Sigmoid colon (tissue), 4 donors: ENCODE measurements around the gene PEX10.

ENCODE experiments used
- POLR2A ChIP-seq, 2 donors: fragments of 450-650 bp; IDR thresholded peaks; one replicate each; pipeline ENCODE4 v1.6.1; 2016; ENCODE audit warnings: antibody characterized with exemption in 2 of 2, mild to moderate bottlenecking in 2 of 2, moderate library complexity in 2 of 2
- POLR2AphosphoS5 ChIP-seq, 4 donors: sonication (generic); formaldehyde crosslinking; IDR thresholded peaks; one replicate each; pipeline ENCODE4 v1.6.1; 2017; ENCODE audit warnings: antibody characterized with exemption in 4 of 4
- TF ChIP-seq, protein P1 (sequence below), 4 experiments: fragments of 450-650 bp in 3 of 4; fragments of 200-600 bp in 1 of 4; IDR thresholded peaks; one replicate each; pipeline ENCODE4 v1.5.1; 2016 to 2019; ENCODE audit warnings: antibody characterized with exemption in 4 of 4, mild to moderate bottlenecking in 3 of 4, moderate library complexity in 2 of 4

DNA sequence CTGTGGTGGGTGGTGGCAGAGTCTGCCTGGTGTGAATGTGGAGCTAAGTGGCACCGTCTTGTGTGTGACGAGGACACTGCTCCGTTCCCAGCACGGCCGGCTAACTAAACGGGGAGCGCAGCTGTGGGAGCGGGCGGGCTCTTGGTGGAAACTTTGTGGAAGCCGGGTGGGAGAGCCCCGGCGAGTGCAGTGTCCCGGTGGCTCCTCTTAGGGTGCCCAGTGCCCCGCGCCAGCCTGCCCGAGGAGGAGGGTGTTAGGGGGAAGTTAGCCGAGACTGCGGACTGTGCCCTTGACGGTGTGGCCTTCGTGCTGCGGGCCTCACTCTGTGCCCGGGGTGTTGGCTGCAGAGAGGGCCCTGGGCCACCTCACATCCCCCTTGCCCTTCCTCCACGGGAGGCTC is 9.9 kb downstream of the PEX10 start:
- TF ChIP-seq, protein P1, sequence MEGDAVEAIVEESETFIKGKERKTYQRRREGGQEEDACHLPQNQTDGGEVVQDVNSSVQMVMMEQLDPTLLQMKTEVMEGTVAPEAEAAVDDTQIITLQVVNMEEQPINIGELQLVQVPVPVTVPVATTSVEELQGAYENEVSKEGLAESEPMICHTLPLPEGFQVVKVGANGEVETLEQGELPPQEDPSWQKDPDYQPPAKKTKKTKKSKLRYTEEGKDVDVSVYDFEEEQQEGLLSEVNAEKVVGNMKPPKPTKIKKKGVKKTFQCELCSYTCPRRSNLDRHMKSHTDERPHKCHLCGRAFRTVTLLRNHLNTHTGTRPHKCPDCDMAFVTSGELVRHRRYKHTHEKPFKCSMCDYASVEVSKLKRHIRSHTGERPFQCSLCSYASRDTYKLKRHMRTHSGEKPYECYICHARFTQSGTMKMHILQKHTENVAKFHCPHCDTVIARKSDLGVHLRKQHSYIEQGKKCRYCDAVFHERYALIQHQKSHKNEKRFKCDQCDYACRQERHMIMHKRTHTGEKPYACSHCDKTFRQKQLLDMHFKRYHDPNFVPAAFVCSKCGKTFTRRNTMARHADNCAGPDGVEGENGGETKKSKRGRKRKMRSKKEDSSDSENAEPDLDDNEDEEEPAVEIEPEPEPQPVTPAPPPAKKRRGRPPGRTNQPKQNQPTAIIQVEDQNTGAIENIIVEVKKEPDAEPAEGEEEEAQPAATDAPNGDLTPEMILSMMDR (IDR thresholded peaks at IDR 0.05), result no peak
- no peak for TF ChIP-seq POLR2AphosphoS5 (IDR thresholded peaks at IDR 0.05)
- no peak for TF ChIP-seq POLR2A (IDR thresholded peaks at IDR 0.05)
